Calu3 (cell line): Measurements from ENCODE around the gene MAML3. TPM values are rescaled to one million over a fixed set of nuclear protein-coding genes. Genes with fewer than 3 reads are reported as not detected.

ENCODE experiments used
- BruUV-seq: library from RNA; stranded (reverse); fragments of 400-500 nt; replicated peaks from 2 replicates; lab custom pipeline; 2021; lab: Mats Ljungman, UMichigan
- CTCF ChIA-PET: fragments of 300-600 bp; sonication (Branson Sonifier 250); formaldehyde crosslinking; loops from one replicate; lab custom pipeline; 2022; ENCODE audit warnings: antibody characterized with exemption; lab: Charles Lee
- DNase-seq: peaks from one replicate; pipeline ENCODE4 v3.0.0; 2022
- H3K27ac Mint-ChIP-seq: one replicate; pipeline ENCODE4 v1.8.0; 2022; ENCODE audit warnings: mixed read lengths; ENCODE audit not compliant: unreplicated experiment
- H3K27me3 Mint-ChIP-seq: one replicate; pipeline ENCODE4 v1.8.0; 2022; ENCODE audit warnings: mixed read lengths; ENCODE audit not compliant: unreplicated experiment
- H3K36me3 Mint-ChIP-seq: one replicate; pipeline ENCODE4 v1.8.0; 2022; ENCODE audit warnings: mild to moderate bottlenecking, moderate library complexity, mixed read lengths; ENCODE audit not compliant: insufficient read depth, unreplicated experiment
- H3K4me1 Mint-ChIP-seq: one replicate; pipeline ENCODE4 v1.8.0; 2022; ENCODE audit warnings: mild to moderate bottlenecking, low read depth, mixed read lengths; ENCODE audit not compliant: unreplicated experiment
- H3K4me3 Mint-ChIP-seq: one replicate; pipeline ENCODE4 v1.8.0; 2022; ENCODE audit warnings: mild to moderate bottlenecking, low read depth, moderate library complexity, mixed read lengths; ENCODE audit not compliant: unreplicated experiment
- H3K9me3 Mint-ChIP-seq: one replicate; pipeline ENCODE4 v1.8.0; 2022; ENCODE audit warnings: low read depth, mixed read lengths; ENCODE audit not compliant: unreplicated experiment
- intact Hi-C: fragments of 100-400 bp; cut with micrococcal nuclease; formaldehyde crosslinking; loops from one replicate; pipeline ENCODE4 v1.10.0; 2022; ENCODE audit not compliant: unreplicated experiment
- total RNA-seq: library from RNA; stranded (reverse); gene quantifications from 2 replicates; pipeline ENCODE4 v1.2.3, GENCODE V29; 2022
- TF ChIP-seq, protein P1 (sequence below): fragments of 200-600 bp; IDR thresholded peaks from one replicate; pipeline ENCODE4 v1.8.0; 2022; ENCODE audit warnings: antibody characterized with exemption; ENCODE audit not compliant: unreplicated experiment

Gene MAML3
- total RNA-seq, 1 experiment from 2014 or later: 4.0 TPM

- TF ChIP-seq, protein P1, sequence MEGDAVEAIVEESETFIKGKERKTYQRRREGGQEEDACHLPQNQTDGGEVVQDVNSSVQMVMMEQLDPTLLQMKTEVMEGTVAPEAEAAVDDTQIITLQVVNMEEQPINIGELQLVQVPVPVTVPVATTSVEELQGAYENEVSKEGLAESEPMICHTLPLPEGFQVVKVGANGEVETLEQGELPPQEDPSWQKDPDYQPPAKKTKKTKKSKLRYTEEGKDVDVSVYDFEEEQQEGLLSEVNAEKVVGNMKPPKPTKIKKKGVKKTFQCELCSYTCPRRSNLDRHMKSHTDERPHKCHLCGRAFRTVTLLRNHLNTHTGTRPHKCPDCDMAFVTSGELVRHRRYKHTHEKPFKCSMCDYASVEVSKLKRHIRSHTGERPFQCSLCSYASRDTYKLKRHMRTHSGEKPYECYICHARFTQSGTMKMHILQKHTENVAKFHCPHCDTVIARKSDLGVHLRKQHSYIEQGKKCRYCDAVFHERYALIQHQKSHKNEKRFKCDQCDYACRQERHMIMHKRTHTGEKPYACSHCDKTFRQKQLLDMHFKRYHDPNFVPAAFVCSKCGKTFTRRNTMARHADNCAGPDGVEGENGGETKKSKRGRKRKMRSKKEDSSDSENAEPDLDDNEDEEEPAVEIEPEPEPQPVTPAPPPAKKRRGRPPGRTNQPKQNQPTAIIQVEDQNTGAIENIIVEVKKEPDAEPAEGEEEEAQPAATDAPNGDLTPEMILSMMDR: no peak
- Mint-ChIP-seq H3K27me3 (no peaks in the 10 kb centered on the region), H3K36me3 (no peaks in the 10 kb centered on the region), H3K9me3 (no peaks in the 10 kb centered on the region), H3K4me3 (no peak overlapping the region), H3K27ac (no peak overlapping the region), H3K4me1 (peaks cover 8% of the 10 kb centered on the region)
- intact Hi-C loops: no loop called here
- DNase-seq: no peak
- BruUV-seq: no TSS peak
- CTCF ChIA-PET: no interaction called here
Measured at GRCh38 chr4:139942241-139942640, 211.7 kb downstream of the MAML3 start.

DNA sequence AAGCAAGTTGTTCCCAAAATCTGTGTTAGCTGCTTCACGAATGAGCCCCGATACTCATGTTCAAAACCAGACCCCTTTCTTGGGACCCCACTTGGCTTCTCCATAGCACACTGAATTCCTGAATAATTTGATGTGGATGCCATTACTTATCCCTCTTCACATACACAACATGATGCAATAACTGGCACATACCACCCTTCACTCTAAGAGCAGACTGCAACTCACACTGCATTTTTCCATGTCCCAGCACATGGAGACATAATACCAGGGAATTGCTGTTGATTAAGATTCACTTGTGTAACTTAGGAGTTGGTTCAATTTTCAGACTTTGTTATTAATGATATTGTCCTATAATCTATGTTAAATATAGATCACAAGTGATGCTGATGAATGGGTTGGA is 213.4 kb downstream of the MAML3 start:
- BruUV-seq: no TSS peak
- H3K36me3 Mint-ChIP-seq: no peaks in the 10 kb centered on the region
- H3K27ac Mint-ChIP-seq: no peak overlapping the region
- H3K4me1 Mint-ChIP-seq: no peaks in the 10 kb centered on the region
- TF ChIP-seq, protein P1: no peak
- no peak overlapping the region for H3K4me3 Mint-ChIP-seq
- DNase-seq: no peak
- no peaks in the 10 kb centered on the region for H3K27me3 Mint-ChIP-seq
- intact Hi-C loops: no loop called here
- CTCF ChIA-PET: interaction anchor here (0.5 kb wide), 1 partner anchor 845 kb away, joined by 5 read pairs; no protein-coding TSS in a partner anchor
- no peaks in the 10 kb centered on the region for H3K9me3 Mint-ChIP-seq

GRCh38 chr4:139938414-139938813 is 215.6 kb downstream of the MAML3 start:
- no peak for DNase-seq
- no TSS peak for BruUV-seq
- TF ChIP-seq, protein P1: no peak
- Mint-ChIP-seq H3K9me3 (no peaks in the 10 kb centered on the region), H3K27ac (no peak overlapping the region), H3K36me3 (no peaks in the 10 kb centered on the region), H3K4me1 (no peaks in the 10 kb centered on the region), H3K4me3 (no peak overlapping the region), H3K27me3 (no peaks in the 10 kb centered on the region)
- intact Hi-C loops: no loop called here
- CTCF ChIA-PET: no interaction called here

DNA sequence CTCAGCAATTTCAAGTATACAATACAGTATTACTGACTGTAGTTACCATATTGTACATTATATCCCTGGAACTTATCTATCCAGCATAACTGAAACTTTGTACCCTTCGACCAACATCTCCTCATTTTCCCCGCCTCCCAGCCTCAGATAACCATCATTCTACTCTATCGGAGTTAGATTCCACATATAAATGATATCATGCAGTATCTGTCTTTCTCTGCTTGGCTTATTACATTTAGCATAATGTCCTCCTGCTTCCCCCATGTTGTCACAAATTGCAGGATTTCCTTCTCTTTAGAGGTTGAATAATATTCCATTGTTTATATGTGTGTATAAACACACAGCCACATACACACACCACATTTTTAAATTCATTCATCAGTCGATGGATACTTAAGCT is 218.1 kb downstream of the MAML3 start:
- Mint-ChIP-seq H3K4me3 (no peak overlapping the region), H3K9me3 (no peaks in the 10 kb centered on the region), H3K27ac (no peak overlapping the region), H3K4me1 (no peaks in the 10 kb centered on the region), H3K27me3 (no peaks in the 10 kb centered on the region), H3K36me3 (no peaks in the 10 kb centered on the region)
- CTCF ChIA-PET: no interaction called here
- no peak for DNase-seq
- intact Hi-C loops: no loop called here
- TF ChIP-seq, protein P1: no peak
- no TSS peak for BruUV-seq
